Endodermal cell (in vitro differentiated cells): ENCODE measurements around the gene GABRG1. TPM values are rescaled to one million over a fixed set of nuclear protein-coding genes. Genes with fewer than 3 reads are reported as not detected.

ENCODE experiments used
- DNase-seq: peaks from one replicate; pipeline ENCODE4 v3.0.0-alpha.2; 2017
- H3K27ac ChIP-seq: 2 replicates; pipeline ENCODE4 v1.5.1; 2013; ENCODE audit warnings: mild to moderate bottlenecking, low read depth, low read length, moderate library complexity
- H3K27me3 ChIP-seq: 2 replicates; pipeline ENCODE4 v1.6.1; 2013; ENCODE audit warnings: mild to moderate bottlenecking, low read length, moderate library complexity; ENCODE audit not compliant: insufficient read depth, control insufficient read depth, poor library complexity, severe bottlenecking
- H3K36me3 ChIP-seq: 2 replicates; pipeline ENCODE4 v1.7.0; 2013; ENCODE audit warnings: mild to moderate bottlenecking, low read length, moderate library complexity; ENCODE audit not compliant: control insufficient read depth, insufficient read depth
- H3K4me1 ChIP-seq: one replicate; pipeline ENCODE4 v1.7.0; 2013; ENCODE audit warnings: low read length; ENCODE audit not compliant: control insufficient read depth, insufficient read depth
- H3K4me3 ChIP-seq: 2 replicates; pipeline ENCODE4 v1.5.1; 2013; ENCODE audit warnings: mild to moderate bottlenecking, low read length, moderate library complexity
- H3K9ac ChIP-seq: 2 replicates; pipeline ENCODE4 v1.6.1; 2013; ENCODE audit warnings: mild to moderate bottlenecking, low read length, moderate library complexity; ENCODE audit not compliant: poor library complexity, severe bottlenecking; ENCODE audit errors: extremely low read depth
- H3K9me3 ChIP-seq: 2 replicates; pipeline ENCODE4 v1.6.1; 2013; ENCODE audit warnings: mild to moderate bottlenecking, low read length, moderate library complexity; ENCODE audit not compliant: control insufficient read depth
- H3K27ac Mint-ChIP-seq: 2 replicates; pipeline ENCODE4 v1.8.0; 2020; ENCODE audit warnings: mixed read lengths
- H3K27me3 Mint-ChIP-seq: 2 replicates; pipeline ENCODE4 v1.8.0; 2021; ENCODE audit warnings: mild to moderate bottlenecking, mixed read lengths; ENCODE audit not compliant: insufficient read depth
- H3K36me3 Mint-ChIP-seq: 2 replicates; pipeline ENCODE4 v1.8.0; 2020; ENCODE audit warnings: low read depth, mixed read lengths
- H3K4me1 Mint-ChIP-seq: 2 replicates; pipeline ENCODE4 v1.8.0; 2020; ENCODE audit warnings: mixed read lengths
- H3K4me3 Mint-ChIP-seq: 2 replicates; pipeline ENCODE4 v1.8.0; 2020; ENCODE audit warnings: mild to moderate bottlenecking, moderate library complexity, mixed read lengths
- H3K9me3 Mint-ChIP-seq: 2 replicates; pipeline ENCODE4 v1.8.0; 2020; ENCODE audit warnings: mild to moderate bottlenecking, mixed read lengths
- WGBS, 2 experiments: methylation state at CpG; one replicate each; pipeline versions ENCODE4 v1.1.5 to v1.1.7; 2013; ENCODE audit warnings: missing lambda C conversion rate in 2 of 2, mixed read lengths in 1 of 2; ENCODE audit not compliant: insufficient coverage in 1 of 2, insufficient read length in 1 of 2; 5-methylcytosine and 5-hydroxymethylcytosine counted together
- long read RNA-seq, 4 experiments: library from polyadenylated mRNA in 2 of 4; library from RNA in 1 of 4; library from capped mRNA in 1 of 4; stranded (forward) in 3 of 4; unstranded in 1 of 4; transcript quantifications; one replicate each; pipeline ENCODE4 v2.0.0, GENCODE V29; 2020 to 2021; ENCODE audit warnings: inconsistent platforms in 1 of 4
- polyA plus RNA-seq, 2 experiments: library from polyadenylated mRNA; stranded (reverse); fragments of 50-300 nt; gene quantifications; one replicate each; pipeline ENCODE4 v1.2.3, GENCODE V29; 2013
- total RNA-seq, 2 donors: library from RNA; stranded (reverse); fragmentation: NEBNext Ultra II Directional in 1 of 2; extraction: Animal tissue kit (Norgen Biotek cat#: 25700) in 1 of 2; gene quantifications; 2 replicates in 1 of 2; 3 replicates in 1 of 2; pipeline ENCODE4 v1.2.1, GENCODE V29; 2021
- TF ChIP-seq, protein P1 (sequence below): fragments of 200-600 bp; sonication (generic); conservative IDR thresholded peaks from 2 replicates; pipeline ENCODE4 v1.5.0; 2021; ENCODE audit warnings: antibody characterized with exemption, mild to moderate bottlenecking

Gene GABRG1
- total RNA-seq: under 1 TPM; 0.07 to 0.09 TPM
- polyA plus RNA-seq (2013, experiment 1 of 2): not detected
- 0.04 TPM for polyA plus RNA-seq (2013, experiment 2 of 2)
- long read RNA-seq, experiment 1: 0 reads
- long read RNA-seq, experiment 2: 0 reads
- long read RNA-seq, experiment 3, full-length matches to known transcripts: 2 of 2 reads
- long read RNA-seq, experiment 3, partial matches to known transcripts: 0 of 2 reads
- long read RNA-seq, experiment 3, other reads (novel, unspliced or antisense): 0 of 2 reads
- long read RNA-seq, experiment 4: 0 reads

- Histone ChIP-seq H3K36me3 (no peaks in the 10 kb centered on the region), H3K27me3 (peaks cover 67% of the 10 kb centered on the region), H3K4me3 (peak within 1 kb of the TSS; percentile 56), H3K27ac (no peak within 1 kb of the TSS), H3K9me3 (no peaks in the 10 kb centered on the region), H3K4me1 (no peaks in the 10 kb centered on the region), H3K9ac (no peak within 1 kb of the TSS)
- H3K9me3 Mint-ChIP-seq: no peaks in the 10 kb centered on the region
- TF ChIP-seq, protein P1, sequence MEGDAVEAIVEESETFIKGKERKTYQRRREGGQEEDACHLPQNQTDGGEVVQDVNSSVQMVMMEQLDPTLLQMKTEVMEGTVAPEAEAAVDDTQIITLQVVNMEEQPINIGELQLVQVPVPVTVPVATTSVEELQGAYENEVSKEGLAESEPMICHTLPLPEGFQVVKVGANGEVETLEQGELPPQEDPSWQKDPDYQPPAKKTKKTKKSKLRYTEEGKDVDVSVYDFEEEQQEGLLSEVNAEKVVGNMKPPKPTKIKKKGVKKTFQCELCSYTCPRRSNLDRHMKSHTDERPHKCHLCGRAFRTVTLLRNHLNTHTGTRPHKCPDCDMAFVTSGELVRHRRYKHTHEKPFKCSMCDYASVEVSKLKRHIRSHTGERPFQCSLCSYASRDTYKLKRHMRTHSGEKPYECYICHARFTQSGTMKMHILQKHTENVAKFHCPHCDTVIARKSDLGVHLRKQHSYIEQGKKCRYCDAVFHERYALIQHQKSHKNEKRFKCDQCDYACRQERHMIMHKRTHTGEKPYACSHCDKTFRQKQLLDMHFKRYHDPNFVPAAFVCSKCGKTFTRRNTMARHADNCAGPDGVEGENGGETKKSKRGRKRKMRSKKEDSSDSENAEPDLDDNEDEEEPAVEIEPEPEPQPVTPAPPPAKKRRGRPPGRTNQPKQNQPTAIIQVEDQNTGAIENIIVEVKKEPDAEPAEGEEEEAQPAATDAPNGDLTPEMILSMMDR: no peak
- H3K36me3 Mint-ChIP-seq: no peaks in the 10 kb centered on the region
- peaks cover 30% of the 10 kb centered on the region for H3K27me3 Mint-ChIP-seq
- peak; percentile 93 for DNase-seq
- no peak within 1 kb of the TSS for H3K27ac Mint-ChIP-seq
- peaks cover 7% of the 10 kb centered on the region for H3K4me1 Mint-ChIP-seq
- H3K4me3 Mint-ChIP-seq: peak within 1 kb of the TSS; percentile 54
- 11 to 16% methylated on average over 10 to 22 of the region's 23 CpGs for WGBS, 2 experiments
Observed at GRCh38 chr4:46123913-46124755, at the start of gene GABRG1. TSS of gene GABRG1 (minus strand) at chr4:46124054. CDS start at chr4:46123913, 141 bp downstream.

DNA sequence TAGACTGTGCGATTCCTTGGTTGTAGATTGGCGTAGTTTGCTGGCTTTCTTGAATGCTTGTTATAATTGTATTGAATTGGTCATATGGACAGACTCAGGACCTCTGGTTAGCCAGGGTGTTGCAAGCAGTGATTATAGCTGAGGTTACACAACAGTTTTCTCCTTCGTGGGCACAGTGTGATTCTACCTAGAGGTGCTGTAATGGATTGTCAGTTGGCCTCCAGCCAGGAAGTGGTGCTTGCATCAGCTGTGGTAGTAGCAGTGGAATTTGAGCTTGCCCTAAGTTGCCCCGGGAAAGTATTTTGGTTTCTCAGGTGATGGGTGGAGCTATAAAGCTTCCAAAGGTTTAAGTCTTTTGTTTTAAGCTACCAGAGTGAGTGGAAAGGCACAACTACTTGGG lies 23.1 kb upstream of the GABRG1 start:
- peaks cover 3% of the 10 kb centered on the region for H3K9me3 Mint-ChIP-seq

DNA sequence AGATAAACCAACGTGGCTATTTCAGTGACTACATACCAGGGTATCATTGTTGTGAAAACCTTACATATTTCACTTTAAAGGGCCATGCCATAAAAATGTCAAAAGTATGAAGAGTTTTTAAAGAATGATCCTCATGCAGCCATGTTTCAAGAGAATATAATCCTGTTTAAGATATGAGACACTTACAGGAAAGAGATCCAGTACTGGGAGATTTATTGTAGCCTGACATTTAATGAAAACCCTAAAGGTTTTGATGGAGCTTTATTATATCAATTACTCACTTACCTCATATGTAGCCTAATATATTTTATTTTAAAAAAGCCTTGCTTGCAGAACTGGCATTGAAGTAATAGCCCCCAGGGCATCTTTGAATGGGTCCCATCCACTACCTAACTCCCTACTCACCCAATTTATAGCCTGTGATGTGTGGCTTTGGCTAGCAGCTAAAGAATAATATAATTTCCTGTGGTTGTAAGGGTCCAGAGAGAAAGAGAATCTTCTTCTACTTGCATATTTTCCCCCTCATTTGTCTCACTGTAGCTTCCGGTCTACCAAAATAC lies 7.7 kb upstream of the GABRG1 start:
- no peaks in the 10 kb centered on the region for H3K9me3 ChIP-seq
- Mint-ChIP-seq H3K4me1 (no peaks in the 10 kb centered on the region), H3K27me3 (peaks cover 3% of the 10 kb centered on the region), H3K36me3 (no peaks in the 10 kb centered on the region), H3K27ac (no peak overlapping the region), H3K4me3 (no peak overlapping the region), H3K9me3 (no peaks in the 10 kb centered on the region)
- DNase-seq: no peak
- no peak overlapping the region for H3K27ac ChIP-seq
- TF ChIP-seq, protein P1: no peak
- H3K27me3 ChIP-seq: peaks cover 20% of the 10 kb centered on the region
- H3K4me3 ChIP-seq: no peak overlapping the region
- no peaks in the 10 kb centered on the region for H3K36me3 ChIP-seq
- no peaks in the 10 kb centered on the region for H3K4me1 ChIP-seq
- H3K9ac ChIP-seq: no peak overlapping the region
- WGBS, 2 experiments: 77 to 100% methylated on average over 1 to 2 of the region's 2 CpGs

More for the DNA sequence above, 23.1 kb upstream of the GABRG1 start:
- Histone ChIP-seq H3K36me3 (no peaks in the 10 kb centered on the region), H3K9ac (no peak overlapping the region), H3K27me3 (no peaks in the 10 kb centered on the region), H3K27ac (no peak overlapping the region), H3K9me3 (no peaks in the 10 kb centered on the region), H3K4me3 (no peak overlapping the region), H3K4me1 (no peaks in the 10 kb centered on the region)
- no peak overlapping the region for H3K4me3 Mint-ChIP-seq
- no peaks in the 10 kb centered on the region for H3K4me1 Mint-ChIP-seq
- H3K27ac Mint-ChIP-seq: no peak overlapping the region
- 82 to 93% methylated on average over 2 to 4 of the region's 4 CpGs for WGBS, 2 experiments
- DNase-seq: peak; percentile 60
- TF ChIP-seq, protein P1: no peak
- no peaks in the 10 kb centered on the region for H3K36me3 Mint-ChIP-seq
- no peaks in the 10 kb centered on the region for H3K27me3 Mint-ChIP-seq
